Coronary artery (tissue), 2 donors: Measurements from ENCODE around the gene CDCA8.
"Not testable (repeated sequence)": the region's sequence is repeated elsewhere in the genome, so short reads cannot be mapped to it uniquely, and the experiment has no call there.

Experiments used
- DNase-seq: peaks from one replicate; pipeline ENCODE4 v3.0.0-alpha.2; 2017; ENCODE audit warnings: low spot score
- H3K27ac ChIP-seq, 2 donors: fragments of 200-600 bp; sonication (generic); one replicate each; pipeline ENCODE4 v1.5.1; 2016 to 2019
- H3K4me3 ChIP-seq: fragments of 200-600 bp; sonication (generic); 2 replicates; pipeline ENCODE4 v1.5.1; 2016; ENCODE audit warnings: mild to moderate bottlenecking, moderate library complexity
- TF ChIP-seq, protein P1 (sequence below): fragments of 200-600 bp; sonication (generic); IDR thresholded peaks from one replicate; pipeline ENCODE4 v1.5.1; 2019; ENCODE audit warnings: antibody characterized with exemption

CDCA8 gene

DNA sequence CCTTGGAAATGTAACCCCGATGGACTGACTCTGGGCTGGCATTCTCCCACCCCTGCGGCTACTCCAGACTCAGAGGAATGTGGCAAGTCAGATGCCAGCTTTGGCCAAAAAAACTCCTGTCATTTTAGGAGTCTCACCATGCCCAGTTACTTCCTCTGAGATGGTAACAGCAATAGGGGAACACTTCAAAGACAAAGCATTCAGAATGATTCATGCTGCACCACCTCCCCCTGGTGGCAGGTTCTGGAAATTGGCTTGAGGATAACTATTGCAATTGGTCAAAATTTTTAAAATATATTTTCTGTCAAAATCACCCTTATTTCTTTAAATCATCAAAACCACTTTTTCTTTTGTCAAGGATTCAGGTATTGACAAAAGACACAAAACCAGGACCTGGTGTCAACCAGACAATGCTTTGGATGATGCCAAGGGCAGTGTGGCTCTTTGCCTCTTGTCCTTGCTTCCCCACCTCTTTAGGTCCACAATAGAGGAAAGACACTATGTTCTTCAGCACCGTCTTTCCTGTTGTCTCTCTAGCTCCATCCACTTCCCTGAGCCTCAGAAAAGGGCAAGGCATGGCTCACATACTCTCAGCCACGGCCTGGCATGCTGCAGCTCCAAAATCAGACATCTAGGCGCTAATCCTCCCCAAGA lies 9.9 kb upstream of the CDCA8 start:
- no peak for DNase-seq

DNA sequence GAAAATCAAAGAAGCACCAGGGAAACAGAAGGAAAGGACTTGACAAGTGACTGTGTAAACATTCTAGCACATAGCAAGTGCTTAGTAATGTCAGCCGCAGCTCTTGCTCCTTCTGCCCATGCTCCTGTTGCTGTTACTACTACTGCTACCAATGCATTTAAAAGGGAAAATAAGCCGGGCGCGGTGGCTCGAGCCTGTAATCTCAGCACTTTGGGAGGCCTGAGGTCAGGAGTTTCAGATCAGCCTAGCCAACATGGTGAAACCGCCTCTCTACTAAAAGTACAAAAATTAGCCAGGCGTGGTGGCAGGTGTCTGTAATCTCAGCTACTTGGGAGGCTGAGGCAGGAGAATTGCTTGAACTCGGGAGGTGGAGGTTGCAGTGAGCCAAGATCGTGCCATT lies 8.1 kb upstream of the CDCA8 start:
- not testable (repeated sequence) for H3K4me3 ChIP-seq, H3K27ac ChIP-seq, DNase-seq

More for the DNA sequence above, 9.9 kb upstream of the CDCA8 start:
- Histone ChIP-seq H3K4me3 (no peak overlapping the region), H3K27ac (peak overlapping the region in 1 of 2 donors; percentile 20)
- TF ChIP-seq, protein P1, sequence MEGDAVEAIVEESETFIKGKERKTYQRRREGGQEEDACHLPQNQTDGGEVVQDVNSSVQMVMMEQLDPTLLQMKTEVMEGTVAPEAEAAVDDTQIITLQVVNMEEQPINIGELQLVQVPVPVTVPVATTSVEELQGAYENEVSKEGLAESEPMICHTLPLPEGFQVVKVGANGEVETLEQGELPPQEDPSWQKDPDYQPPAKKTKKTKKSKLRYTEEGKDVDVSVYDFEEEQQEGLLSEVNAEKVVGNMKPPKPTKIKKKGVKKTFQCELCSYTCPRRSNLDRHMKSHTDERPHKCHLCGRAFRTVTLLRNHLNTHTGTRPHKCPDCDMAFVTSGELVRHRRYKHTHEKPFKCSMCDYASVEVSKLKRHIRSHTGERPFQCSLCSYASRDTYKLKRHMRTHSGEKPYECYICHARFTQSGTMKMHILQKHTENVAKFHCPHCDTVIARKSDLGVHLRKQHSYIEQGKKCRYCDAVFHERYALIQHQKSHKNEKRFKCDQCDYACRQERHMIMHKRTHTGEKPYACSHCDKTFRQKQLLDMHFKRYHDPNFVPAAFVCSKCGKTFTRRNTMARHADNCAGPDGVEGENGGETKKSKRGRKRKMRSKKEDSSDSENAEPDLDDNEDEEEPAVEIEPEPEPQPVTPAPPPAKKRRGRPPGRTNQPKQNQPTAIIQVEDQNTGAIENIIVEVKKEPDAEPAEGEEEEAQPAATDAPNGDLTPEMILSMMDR, result peak; percentile 68

DNA sequence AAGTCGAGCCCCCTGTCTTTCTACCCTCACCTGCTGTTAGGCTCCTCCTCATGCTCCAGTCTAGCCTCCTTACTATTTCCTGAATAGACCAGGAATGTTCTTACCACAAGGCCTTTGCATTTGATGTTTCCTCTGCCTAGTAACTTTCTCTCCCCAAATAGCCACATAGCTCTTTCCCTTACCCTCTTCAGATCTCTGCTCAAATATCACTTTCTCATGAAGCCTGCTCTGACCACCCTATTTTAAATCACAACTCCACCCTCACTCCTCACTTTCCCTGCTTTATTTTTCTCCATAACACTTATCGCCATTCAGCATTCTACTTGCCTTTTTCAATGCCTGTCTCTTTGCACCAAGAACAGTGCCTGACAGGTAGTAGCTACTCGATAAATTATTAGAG lies 6.6 kb upstream of the CDCA8 start:
- TF ChIP-seq, protein P1, result no peak
- DNase-seq, result no peak
- no peak overlapping the region for H3K27ac ChIP-seq
- no peak overlapping the region for H3K4me3 ChIP-seq

DNA sequence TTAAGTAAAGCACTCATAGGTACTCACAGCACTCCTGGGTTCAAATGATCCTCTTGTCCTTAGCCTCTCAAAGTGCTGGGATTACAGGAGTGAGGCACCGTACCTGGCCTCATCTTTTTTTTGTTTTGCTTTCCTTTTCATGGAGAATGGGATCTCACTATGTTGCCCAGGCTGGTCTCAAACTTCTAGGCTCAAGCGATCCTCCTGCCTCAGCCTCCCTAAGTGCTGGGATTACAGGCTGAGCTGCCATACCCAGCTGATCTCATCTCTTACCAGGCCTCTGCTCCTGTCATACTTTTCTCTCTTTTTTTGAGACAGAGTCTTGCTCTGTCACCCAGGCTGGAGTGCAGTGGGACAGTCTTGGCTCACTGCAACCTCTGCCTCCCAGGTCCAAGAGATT lies 4.6 kb upstream of the CDCA8 start:
- not testable (repeated sequence) for H3K4me3 ChIP-seq, DNase-seq

DNA sequence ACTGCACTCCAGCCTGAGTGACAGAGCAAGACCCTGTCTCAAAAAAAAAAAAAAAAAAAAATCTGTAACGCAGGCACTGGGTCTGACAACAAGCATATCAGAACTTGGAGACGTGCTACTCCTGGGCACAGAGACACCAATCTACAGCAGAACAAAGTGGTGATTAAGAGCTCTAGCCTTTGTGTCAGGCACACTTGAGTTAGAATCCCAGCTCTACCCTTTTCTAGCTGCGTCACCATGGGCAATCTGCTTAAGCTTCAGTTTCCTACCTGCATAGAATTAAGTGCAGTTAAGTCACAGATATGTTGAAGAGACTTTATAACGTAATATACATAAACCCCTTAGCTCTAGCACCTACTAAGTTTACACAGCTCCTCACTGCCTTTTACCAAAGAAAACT lies 3.4 kb upstream of the CDCA8 start:
- H3K4me3 ChIP-seq, result no peak overlapping the region

More for the DNA sequence above, 4.6 kb upstream of the CDCA8 start:
- not testable (repeated sequence) for H3K27ac ChIP-seq

DNA sequence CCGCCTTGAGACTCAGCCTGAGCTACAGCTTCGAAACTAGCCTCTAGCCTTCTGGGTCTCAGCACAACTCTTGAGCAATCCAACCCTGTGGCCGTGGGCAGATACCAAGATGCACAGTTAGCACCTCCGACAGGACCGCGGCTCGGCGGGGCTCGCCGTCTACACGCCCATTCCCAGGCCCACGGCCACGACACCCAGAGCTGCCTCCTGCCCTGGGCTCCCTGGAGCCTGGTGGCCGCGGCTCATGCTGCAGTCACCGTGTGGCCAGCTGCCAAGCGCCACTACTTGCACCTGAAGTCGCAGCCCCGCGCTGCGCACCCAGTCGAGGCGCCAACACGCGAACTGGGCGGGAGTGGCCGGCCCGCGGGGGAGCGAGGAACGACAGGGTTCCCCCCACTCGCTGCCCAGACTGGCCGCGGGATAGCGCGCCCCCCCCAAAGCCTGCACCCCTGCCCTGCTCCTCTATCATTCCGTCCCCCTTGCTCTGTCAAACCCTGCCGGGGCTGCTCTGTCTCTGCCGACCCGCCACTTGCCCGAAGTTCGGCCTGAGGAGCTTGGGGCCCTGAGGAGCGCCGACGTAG lies 729 bp upstream of the CDCA8 start:
- H3K4me3 ChIP-seq, result peak overlapping the region; percentile 97
- peak overlapping the region; percentile 80 to 93 for H3K27ac ChIP-seq
- peak; percentile 76 for DNase-seq
- TF ChIP-seq, protein P1, result no peak

More for the DNA sequence above, 3.4 kb upstream of the CDCA8 start:
- H3K27ac ChIP-seq, result no peak overlapping the region
- TF ChIP-seq, protein P1, result no peak
- no peak for DNase-seq

DNA sequence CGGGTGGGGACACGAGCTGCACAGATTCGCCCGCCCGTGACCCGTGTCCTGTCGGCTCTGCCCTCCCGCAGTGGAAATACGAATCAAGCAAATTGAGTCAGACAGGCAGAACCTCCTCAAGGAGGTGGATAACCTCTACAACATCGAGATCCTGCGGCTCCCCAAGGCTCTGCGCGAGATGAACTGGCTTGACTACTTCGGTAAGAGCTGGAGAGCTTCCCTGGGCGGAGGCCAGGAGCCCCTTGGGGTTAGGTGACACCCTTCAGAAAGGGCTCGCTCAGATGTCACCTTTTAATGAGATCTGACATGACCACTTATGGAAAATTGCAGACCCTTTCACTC lies 489 bp downstream of the CDCA8 start:
- H3K27ac ChIP-seq, result no peak overlapping the region
- DNase-seq, result no peak
- peak overlapping the region; percentile 97 for H3K4me3 ChIP-seq
- TF ChIP-seq, protein P1, result no peak

DNA sequence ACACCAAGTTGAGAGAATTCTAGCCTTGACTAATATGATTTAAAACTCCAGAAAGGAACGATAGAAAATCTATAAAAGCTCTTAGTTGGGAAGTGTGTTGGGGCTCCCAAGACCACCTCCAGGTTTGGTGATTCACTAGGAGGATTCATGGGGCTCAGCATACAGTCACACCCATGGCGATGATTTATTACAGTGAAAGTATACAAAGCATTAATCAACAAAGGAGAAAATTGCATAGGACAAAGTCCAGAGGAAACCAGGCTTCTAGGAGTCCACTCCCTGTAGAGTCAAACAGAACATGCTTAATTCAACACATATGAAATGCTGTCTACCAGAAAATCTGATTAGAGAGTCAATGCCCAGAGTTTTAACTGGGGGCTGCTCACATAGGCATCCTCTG lies 4.8 kb downstream of the CDCA8 start:
- TF ChIP-seq, protein P1, result no peak
- Histone ChIP-seq H3K4me3 (no peak overlapping the region), H3K27ac (no peak overlapping the region)
- no peak for DNase-seq
